Pancreas (tissue), 10 donors: ENCODE measurements around the gene ARMS2. TPM values are rescaled to one million over a fixed set of nuclear protein-coding genes. Genes with fewer than 3 reads are reported as not detected.

ENCODE experiments used
- ATAC-seq, 4 donors: fragments of 200-7000 bp; cut with Tn5 transposase; one replicate each; pipeline versions ENCODE4 v1.8.0 to v1.9.1; 2020; ENCODE audit warnings: mild to moderate bottlenecking in 4 of 4, moderate library complexity in 4 of 4
- DNase-seq, 6 donors: peaks; one replicate each; pipeline ENCODE4 v3.0.0-alpha.2; 2020
- FAIRE-seq: peaks from 2 replicates; lab custom pipeline; 2012; peaks lifted over from hg19 to GRCh38; lab: Jason Lieb, UNC
- H3K27ac ChIP-seq, 4 donors: fragments of 200-600 bp; sonication (generic); 1 replicate in 3 of 4; 2 replicates in 1 of 4; pipeline versions ENCODE4 v1.5.0 to v1.8.0; 2020
- H3K27me3 ChIP-seq, 4 donors: fragments of 200-600 bp; one replicate each; pipeline ENCODE4 v1.8.0; 2021
- H3K36me3 ChIP-seq, 3 donors: fragments of 200-600 bp; sonication (generic) in 1 of 3; one replicate each; pipeline versions ENCODE4 v1.5.0 to v1.8.0; 2020 to 2021
- H3K4me1 ChIP-seq, 3 donors: fragments of 200-600 bp; one replicate each; pipeline ENCODE4 v1.8.0; 2021
- H3K4me3 ChIP-seq, 4 donors: fragments of 200-600 bp; sonication (generic) in 2 of 4; one replicate each; pipeline versions ENCODE4 v1.5.0 to v1.8.0; 2020 to 2021
- H3K9me3 ChIP-seq, 4 donors: fragments of 200-600 bp; one replicate each; pipeline ENCODE4 v1.8.0; 2021
- WGBS, 2 donors: extraction: QIAGEN DNeasy Blood & Tissue Kit; methylation state at CpG; one replicate each; pipeline ENCODE4 v1.1.7; 2013; 5-methylcytosine and 5-hydroxymethylcytosine counted together
- intact Hi-C, 3 donors: fragments of 100-400 bp; cut with DNase I; formaldehyde crosslinking; loops; one replicate each; pipeline versions ENCODE4 v1.11.1 to v1.14.2; 2022
- polyA plus RNA-seq, 2 donors: library from polyadenylated mRNA; stranded (reverse); fragments of 200-250 nt; gene quantifications; one replicate each; pipeline ENCODE4 v1.2.3, GENCODE V29; 2013
- total RNA-seq, 6 donors: library from RNA; stranded (reverse); fragmentation: NEBNext Ultra II Directional in 4 of 6; extraction: Animal tissue kit (Norgen Biotek cat#: 25700) in 4 of 6; gene quantifications; one replicate each; pipeline versions ENCODE4 v1.2.1 to v1.2.4, GENCODE V29; 2021 to 2023
- TF ChIP-seq, protein P1 (sequence below), 4 donors: fragments of 200-600 bp; sonication (generic) in 3 of 4; IDR thresholded peaks; one replicate each; pipeline versions ENCODE4 v1.5.0 to v1.8.0; 2021; ENCODE audit warnings: antibody characterized with exemption in 4 of 4
- donor health status: healthy with polysubstance abuse.
- donor health status: DM: no; HTN: no; CAD: no; lungs with moderate emphysema.
- donor health status: DM: no; HTN: no; CAD: no.
- donor health status: control.
- donor health status: control.
- donor health status: Bipolar disorder and iron deficiency.
- donor health status: DM: yes; HTN: yes; CAD: no.
- donor health status: DM: no; HTN: no; CAD: no.
- donor health status: DM: no; HTN: no; CAD: no.
- donor health status: DM: yes; HTN: yes; CAD: no.

The ARMS2 gene
- total and polyA plus RNA-seq, 8 donors: not detected

DNA sequence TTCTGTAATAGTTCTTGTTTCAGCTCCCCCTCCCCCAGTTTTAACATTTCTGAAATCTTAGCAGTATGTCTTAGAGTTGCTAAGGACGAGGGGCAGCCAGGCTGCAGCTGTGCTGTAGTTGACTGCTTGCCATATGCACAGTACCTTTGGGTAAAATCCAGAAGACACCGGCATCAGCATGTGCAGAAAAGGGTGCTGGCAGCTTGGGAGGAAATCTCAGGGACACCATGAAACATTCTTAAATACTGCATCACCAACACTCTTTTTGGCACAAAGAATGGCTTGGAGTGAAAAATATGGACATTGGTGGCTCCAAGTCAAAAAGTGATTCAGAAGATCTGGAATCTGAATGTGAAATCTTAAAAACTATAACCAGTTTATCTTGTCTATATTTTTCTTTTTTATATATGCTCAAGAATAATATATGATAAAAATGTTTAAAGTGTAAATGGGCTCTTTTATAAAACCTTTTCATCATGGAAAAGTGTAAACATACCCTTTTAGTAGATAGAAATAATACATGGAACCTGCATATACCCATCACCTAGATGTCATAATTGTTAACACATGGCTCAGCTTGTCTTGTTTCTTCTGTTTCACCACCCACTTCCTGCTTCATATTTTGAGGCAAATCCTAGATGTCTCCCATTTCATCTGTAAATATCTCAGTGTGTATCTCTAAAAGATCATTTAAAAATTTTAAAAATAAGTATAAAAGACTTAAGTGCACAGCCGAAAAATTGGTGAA, 34.4 kb upstream of the ARMS2 start:
- no peak for FAIRE-seq
- no peak overlapping the region for H3K4me3 ChIP-seq
- peaks cover 0 to 3% (median 0%) of the 10 kb centered on the region in 3 donors for H3K4me1 ChIP-seq
- intact Hi-C loops: no loop called here
- H3K36me3 ChIP-seq: peaks cover 0 to 22% (median 4%) of the 10 kb centered on the region in 3 donors
- TF ChIP-seq, protein P1, sequence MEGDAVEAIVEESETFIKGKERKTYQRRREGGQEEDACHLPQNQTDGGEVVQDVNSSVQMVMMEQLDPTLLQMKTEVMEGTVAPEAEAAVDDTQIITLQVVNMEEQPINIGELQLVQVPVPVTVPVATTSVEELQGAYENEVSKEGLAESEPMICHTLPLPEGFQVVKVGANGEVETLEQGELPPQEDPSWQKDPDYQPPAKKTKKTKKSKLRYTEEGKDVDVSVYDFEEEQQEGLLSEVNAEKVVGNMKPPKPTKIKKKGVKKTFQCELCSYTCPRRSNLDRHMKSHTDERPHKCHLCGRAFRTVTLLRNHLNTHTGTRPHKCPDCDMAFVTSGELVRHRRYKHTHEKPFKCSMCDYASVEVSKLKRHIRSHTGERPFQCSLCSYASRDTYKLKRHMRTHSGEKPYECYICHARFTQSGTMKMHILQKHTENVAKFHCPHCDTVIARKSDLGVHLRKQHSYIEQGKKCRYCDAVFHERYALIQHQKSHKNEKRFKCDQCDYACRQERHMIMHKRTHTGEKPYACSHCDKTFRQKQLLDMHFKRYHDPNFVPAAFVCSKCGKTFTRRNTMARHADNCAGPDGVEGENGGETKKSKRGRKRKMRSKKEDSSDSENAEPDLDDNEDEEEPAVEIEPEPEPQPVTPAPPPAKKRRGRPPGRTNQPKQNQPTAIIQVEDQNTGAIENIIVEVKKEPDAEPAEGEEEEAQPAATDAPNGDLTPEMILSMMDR (IDR thresholded peaks at IDR 0.05): no peak
- no peak overlapping the region for H3K27ac ChIP-seq
- no peak for DNase-seq
- H3K27me3 ChIP-seq: no peaks in the 10 kb centered on the region
- H3K9me3 ChIP-seq: no peaks in the 10 kb centered on the region
- ATAC-seq: no peak
- 86 to 92% methylated on average over 3 of the region's 3 CpGs for WGBS, 2 donors

DNA sequence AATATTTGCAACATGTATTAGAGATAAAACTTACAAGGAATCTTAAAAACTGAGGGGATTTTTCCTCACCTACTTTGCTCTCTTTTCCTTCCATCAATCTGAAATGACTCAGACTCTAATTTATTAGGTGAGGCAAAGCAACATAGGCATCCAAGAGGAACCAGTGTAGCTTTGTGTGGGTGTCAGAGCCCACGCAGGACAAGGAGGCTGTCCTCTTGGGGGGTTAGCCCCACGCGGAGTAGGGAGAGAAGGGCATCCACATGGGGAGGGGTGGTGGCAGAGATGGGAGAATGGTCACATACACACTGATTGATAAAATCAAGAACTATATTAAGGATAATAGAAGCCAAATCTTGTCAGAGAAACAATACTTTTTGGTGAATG, 33.8 kb upstream of the ARMS2 start:
- TF ChIP-seq, protein P1 (IDR thresholded peaks at IDR 0.05): no peak
- no peak for FAIRE-seq
- H3K27ac ChIP-seq: no peak overlapping the region
- no peak overlapping the region for H3K4me3 ChIP-seq
- H3K27me3 ChIP-seq: no peaks in the 10 kb centered on the region
- no peak for DNase-seq
- intact Hi-C loops: no loop called here
- WGBS, 2 donors: 91 to 92% methylated on average over 3 of the region's 3 CpGs
- H3K36me3 ChIP-seq: peaks cover 0 to 22% (median 4%) of the 10 kb centered on the region in 3 donors
- ATAC-seq: no peak
- H3K4me1 ChIP-seq: peaks cover 0 to 3% (median 0%) of the 10 kb centered on the region in 3 donors
- no peaks in the 10 kb centered on the region for H3K9me3 ChIP-seq

DNA sequence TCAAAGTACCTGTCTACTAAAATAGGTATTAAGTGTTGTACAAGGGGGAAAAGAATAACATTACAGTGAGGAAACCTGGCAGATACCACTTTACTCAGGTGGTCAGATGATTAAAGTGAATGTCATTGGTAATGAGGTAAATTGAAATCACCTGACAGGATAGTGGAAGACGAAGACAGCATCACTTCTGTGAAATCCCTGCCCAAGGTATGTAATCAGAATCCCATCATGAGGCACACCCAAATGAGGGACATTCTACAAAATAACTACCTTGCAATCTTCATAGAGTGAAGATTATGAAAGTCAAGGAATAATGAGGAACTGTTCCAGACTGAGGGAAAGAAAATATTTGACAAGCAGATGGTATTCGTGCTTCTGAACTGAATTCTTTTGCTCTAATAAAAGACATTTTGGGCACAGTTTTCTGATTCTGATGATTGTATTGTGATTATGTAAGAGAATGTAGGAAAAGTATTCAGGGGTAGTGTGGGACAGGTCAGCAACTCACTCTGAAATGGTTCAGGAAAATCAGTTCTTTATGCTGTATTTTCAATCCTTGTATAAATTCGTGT, 33.3 kb upstream of the ARMS2 start:
- no peak overlapping the region for H3K27ac ChIP-seq
- intact Hi-C loops: no loop called here
- peaks cover 0 to 16% (median 4%) of the 10 kb centered on the region in 3 donors for H3K36me3 ChIP-seq
- no peak overlapping the region for H3K4me3 ChIP-seq
- 72 to 84% methylated on average over 3 of the region's 3 CpGs for WGBS, 2 donors
- TF ChIP-seq, protein P1 (IDR thresholded peaks at IDR 0.05): no peak
- H3K4me1 ChIP-seq: peaks cover 0 to 3% (median 0%) of the 10 kb centered on the region in 3 donors
- H3K27me3 ChIP-seq: no peaks in the 10 kb centered on the region
- DNase-seq (no peak), ATAC-seq (no peak), FAIRE-seq (no peak)
- no peaks in the 10 kb centered on the region for H3K9me3 ChIP-seq

DNA sequence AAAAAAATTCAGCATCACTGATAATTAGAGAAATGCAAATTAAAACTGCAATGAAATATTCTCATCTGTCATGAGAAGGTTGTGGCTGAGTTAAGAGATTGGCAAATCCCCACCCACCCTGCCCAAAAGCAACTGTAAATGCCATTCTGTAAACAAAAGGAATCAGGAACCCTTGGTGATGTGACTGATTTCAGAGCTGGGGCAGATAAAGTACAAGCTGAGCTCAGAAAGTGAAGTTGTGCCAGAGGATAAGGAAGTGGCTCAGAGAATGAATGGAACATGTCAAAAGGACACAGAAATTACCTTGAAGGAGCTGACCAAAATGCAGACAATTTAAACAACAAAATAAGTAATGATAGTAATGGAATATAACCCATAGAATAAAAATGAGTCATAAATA, 32.7 kb upstream of the ARMS2 start:
- H3K4me3 ChIP-seq: no peak overlapping the region
- H3K27ac ChIP-seq: no peak overlapping the region
- H3K9me3 ChIP-seq: no peaks in the 10 kb centered on the region
- FAIRE-seq (no peak), DNase-seq (no peak), ATAC-seq (no peak)
- H3K36me3 ChIP-seq: peaks cover 0 to 10% (median 2%) of the 10 kb centered on the region in 3 donors
- peaks cover 0 to 3% (median 0%) of the 10 kb centered on the region in 3 donors for H3K4me1 ChIP-seq
- TF ChIP-seq, protein P1 (IDR thresholded peaks at IDR 0.05): no peak
- H3K27me3 ChIP-seq: no peaks in the 10 kb centered on the region
- intact Hi-C loops: no loop called here
